ENCODE measurements around the gene STIMATE.

DNA sequence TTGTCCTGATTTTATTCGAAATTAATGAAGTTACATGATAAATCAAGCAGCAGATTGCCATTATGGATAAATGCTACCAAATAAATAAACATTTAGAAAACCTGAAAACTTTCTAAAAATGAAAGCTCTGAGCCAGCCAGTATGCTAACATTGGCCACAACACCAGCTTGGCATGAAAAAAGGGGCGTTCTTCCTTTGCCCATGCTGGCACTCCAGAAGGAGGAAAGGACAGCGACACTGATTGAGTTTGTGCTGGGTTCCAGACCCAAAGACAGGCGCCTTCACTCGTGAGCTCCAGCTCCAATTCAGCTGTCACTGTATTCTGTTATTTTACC, 5.1 kb downstream of the STIMATE start:
- no peak for TF ChIP-seq POLR2A (IDR thresholded peaks at IDR 0.05)
- TF ChIP-seq, protein P1, sequence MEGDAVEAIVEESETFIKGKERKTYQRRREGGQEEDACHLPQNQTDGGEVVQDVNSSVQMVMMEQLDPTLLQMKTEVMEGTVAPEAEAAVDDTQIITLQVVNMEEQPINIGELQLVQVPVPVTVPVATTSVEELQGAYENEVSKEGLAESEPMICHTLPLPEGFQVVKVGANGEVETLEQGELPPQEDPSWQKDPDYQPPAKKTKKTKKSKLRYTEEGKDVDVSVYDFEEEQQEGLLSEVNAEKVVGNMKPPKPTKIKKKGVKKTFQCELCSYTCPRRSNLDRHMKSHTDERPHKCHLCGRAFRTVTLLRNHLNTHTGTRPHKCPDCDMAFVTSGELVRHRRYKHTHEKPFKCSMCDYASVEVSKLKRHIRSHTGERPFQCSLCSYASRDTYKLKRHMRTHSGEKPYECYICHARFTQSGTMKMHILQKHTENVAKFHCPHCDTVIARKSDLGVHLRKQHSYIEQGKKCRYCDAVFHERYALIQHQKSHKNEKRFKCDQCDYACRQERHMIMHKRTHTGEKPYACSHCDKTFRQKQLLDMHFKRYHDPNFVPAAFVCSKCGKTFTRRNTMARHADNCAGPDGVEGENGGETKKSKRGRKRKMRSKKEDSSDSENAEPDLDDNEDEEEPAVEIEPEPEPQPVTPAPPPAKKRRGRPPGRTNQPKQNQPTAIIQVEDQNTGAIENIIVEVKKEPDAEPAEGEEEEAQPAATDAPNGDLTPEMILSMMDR (IDR thresholded peaks at IDR 0.05 in 4 of 5, conservative IDR thresholded peaks at IDR 0.05 in 1 of 5): no peak

Data from gastrocnemius medialis (tissue), 4 donors.